ENCODE measurements around the gene HEG1. TPM values are rescaled to one million over a fixed set of nuclear protein-coding genes. Genes with fewer than 3 reads are reported as not detected.

The HEG1 gene
- total RNA-seq, 1 experiment from 2014 or later, result 34.3 TPM

DNA sequence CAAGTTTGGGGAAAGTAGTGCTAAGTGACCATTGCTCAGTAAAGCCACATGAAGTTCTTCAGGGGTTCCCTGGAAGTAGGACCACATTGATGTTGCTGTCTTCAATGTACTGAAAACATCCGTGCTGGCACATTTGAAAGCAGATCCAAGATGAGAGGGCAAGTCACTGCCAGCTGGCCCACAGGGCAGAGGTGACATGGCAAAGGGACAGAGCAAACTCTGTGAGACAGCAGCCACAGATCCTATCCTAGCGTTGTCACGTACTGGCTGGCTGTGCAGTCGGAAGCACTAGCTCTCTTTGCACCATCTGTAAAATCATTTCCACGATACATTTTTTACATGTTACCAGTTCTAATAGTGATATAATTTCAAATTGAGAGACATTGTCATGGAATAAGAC is 135.1 kb downstream of the HEG1 start:
- intact Hi-C loops (cut with micrococcal nuclease; ENCODE audit: unreplicated experiment), result no loop called here
- H3K36me3 ChIP-seq (ENCODE audit: insufficient read depth, low read length, poor library complexity, severe bottlenecking), result no peaks in the 10 kb centered on the region
- no peak overlapping the region for H3K27ac ChIP-seq (ENCODE audit: low read depth, low read length, poor library complexity, severe bottlenecking)
- POLR2A ChIA-PET (ENCODE audit: low non-redundant PET), result no interaction called here
- no peaks in the 10 kb centered on the region for H3K27me3 ChIP-seq (replicated peaks; ENCODE audit: insufficient read depth, low read depth, low read length, poor library complexity)
- no peak overlapping the region for H3K4me3 ChIP-seq (ENCODE audit: low read depth, low read length, poor library complexity, severe bottlenecking)
- H3K4me1 ChIP-seq (ENCODE audit: insufficient read depth, low read length, poor library complexity, severe bottlenecking), result no peaks in the 10 kb centered on the region
- TF ChIP-seq, protein P1, sequence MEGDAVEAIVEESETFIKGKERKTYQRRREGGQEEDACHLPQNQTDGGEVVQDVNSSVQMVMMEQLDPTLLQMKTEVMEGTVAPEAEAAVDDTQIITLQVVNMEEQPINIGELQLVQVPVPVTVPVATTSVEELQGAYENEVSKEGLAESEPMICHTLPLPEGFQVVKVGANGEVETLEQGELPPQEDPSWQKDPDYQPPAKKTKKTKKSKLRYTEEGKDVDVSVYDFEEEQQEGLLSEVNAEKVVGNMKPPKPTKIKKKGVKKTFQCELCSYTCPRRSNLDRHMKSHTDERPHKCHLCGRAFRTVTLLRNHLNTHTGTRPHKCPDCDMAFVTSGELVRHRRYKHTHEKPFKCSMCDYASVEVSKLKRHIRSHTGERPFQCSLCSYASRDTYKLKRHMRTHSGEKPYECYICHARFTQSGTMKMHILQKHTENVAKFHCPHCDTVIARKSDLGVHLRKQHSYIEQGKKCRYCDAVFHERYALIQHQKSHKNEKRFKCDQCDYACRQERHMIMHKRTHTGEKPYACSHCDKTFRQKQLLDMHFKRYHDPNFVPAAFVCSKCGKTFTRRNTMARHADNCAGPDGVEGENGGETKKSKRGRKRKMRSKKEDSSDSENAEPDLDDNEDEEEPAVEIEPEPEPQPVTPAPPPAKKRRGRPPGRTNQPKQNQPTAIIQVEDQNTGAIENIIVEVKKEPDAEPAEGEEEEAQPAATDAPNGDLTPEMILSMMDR (conservative IDR thresholded peaks at IDR 0.05; ENCODE audit: low read depth, low read length), result no peak
- no peak for TF ChIP-seq EZH2 (IDR thresholded peaks at IDR 0.05; ENCODE audit: borderline replicate concordance, low read depth, low read length, poor library complexity, severe bottlenecking)
- no peaks in the 10 kb centered on the region for H3K9me3 ChIP-seq (ENCODE audit: low read depth, low read length, poor library complexity, severe bottlenecking)
- BruUV-seq (replicated peaks), result no TSS peak
- DNase-seq (ENCODE audit: low spot score), result no peak
- CTCF ChIA-PET, result no interaction called here

- no peak for DNase-seq (ENCODE audit: low spot score)
- BruUV-seq (replicated peaks), result no TSS peak
- CTCF ChIA-PET, result no interaction called here
- Histone ChIP-seq H3K27ac (ENCODE audit: low read depth, low read length, poor library complexity, severe bottlenecking) (no peak overlapping the region), H3K4me3 (ENCODE audit: low read depth, low read length, poor library complexity, severe bottlenecking) (no peak overlapping the region), H3K36me3 (ENCODE audit: insufficient read depth, low read length, poor library complexity, severe bottlenecking) (no peaks in the 10 kb centered on the region), H3K9me3 (ENCODE audit: low read depth, low read length, poor library complexity, severe bottlenecking) (no peaks in the 10 kb centered on the region), H3K4me1 (ENCODE audit: insufficient read depth, low read length, poor library complexity, severe bottlenecking) (no peaks in the 10 kb centered on the region), H3K27me3 (replicated peaks; ENCODE audit: insufficient read depth, low read depth, low read length, poor library complexity) (no peaks in the 10 kb centered on the region)
- POLR2A ChIA-PET (ENCODE audit: low non-redundant PET), result no interaction called here
- intact Hi-C loops (cut with micrococcal nuclease; ENCODE audit: unreplicated experiment), result no loop called here
- TF ChIP-seq, protein P1 (conservative IDR thresholded peaks at IDR 0.05; ENCODE audit: low read depth, low read length), result no peak
- TF ChIP-seq EZH2 (IDR thresholded peaks at IDR 0.05; ENCODE audit: borderline replicate concordance, low read depth, low read length, poor library complexity, severe bottlenecking), result no peak
Observed at GRCh38 chr3:124919756-124920155, 136.0 kb downstream of the HEG1 start.

GRCh38 chr3:124918524-124918923 is 137.3 kb downstream of the HEG1 start:
- TF ChIP-seq, protein P1 (conservative IDR thresholded peaks at IDR 0.05; ENCODE audit: low read depth, low read length), result no peak
- TF ChIP-seq EZH2 (IDR thresholded peaks at IDR 0.05; ENCODE audit: borderline replicate concordance, low read depth, low read length, poor library complexity, severe bottlenecking), result no peak
- BruUV-seq (replicated peaks), result no TSS peak
- no peaks in the 10 kb centered on the region for H3K4me1 ChIP-seq (ENCODE audit: insufficient read depth, low read length, poor library complexity, severe bottlenecking)
- intact Hi-C loops (cut with micrococcal nuclease; ENCODE audit: unreplicated experiment), result no loop called here
- no peaks in the 10 kb centered on the region for H3K36me3 ChIP-seq (ENCODE audit: insufficient read depth, low read length, poor library complexity, severe bottlenecking)
- CTCF ChIA-PET, result no interaction called here
- POLR2A ChIA-PET (ENCODE audit: low non-redundant PET), result no interaction called here
- DNase-seq (ENCODE audit: low spot score), result no peak
- H3K27ac ChIP-seq (ENCODE audit: low read depth, low read length, poor library complexity, severe bottlenecking), result no peak overlapping the region
- H3K9me3 ChIP-seq (ENCODE audit: low read depth, low read length, poor library complexity, severe bottlenecking), result no peaks in the 10 kb centered on the region
- H3K27me3 ChIP-seq (replicated peaks; ENCODE audit: insufficient read depth, low read depth, low read length, poor library complexity), result no peaks in the 10 kb centered on the region
- no peak overlapping the region for H3K4me3 ChIP-seq (ENCODE audit: low read depth, low read length, poor library complexity, severe bottlenecking)

All from A673 (cell line).